SK-N-SH (cell line): ENCODE data around the gene RGMA. TPM values are rescaled to one million over a fixed set of nuclear protein-coding genes. Genes with fewer than 3 reads are reported as not detected.

Experiments used
- CTCF ChIA-PET: fragments of 300-600, 350-600 bp; formaldehyde crosslinking; extraction: SDS; loops from one replicate; lab custom pipeline; 2021; lab: Yijun Ruan, JAX
- POLR2A ChIA-PET: fragments of 350-600 bp; sonication (Branson Sonifier 250); formaldehyde crosslinking; extraction: SDS; loops from one replicate; lab custom pipeline; 2020; ENCODE audit warnings: antibody characterized with exemption, inconsistent platforms; lab: Yijun Ruan, JAX
- DNase-seq: peaks from one replicate; pipeline ENCODE4 v3.0.0; 2012
- H2AFZ ChIP-seq: fragments of 200-600 bp; sonication (generic); 2 replicates; pipeline ENCODE4 v1.8.1; 2016; ENCODE audit warnings: antibody characterized with exemption, mild to moderate bottlenecking, low read depth
- H3F3A ChIP-seq: fragments of 200-600 bp; sonication (generic); replicated peaks from 2 replicates; pipeline ENCODE3; 2016; ENCODE audit warnings: antibody characterized with exemption, mild to moderate bottlenecking; ENCODE audit not compliant: insufficient read depth
- H3K27ac ChIP-seq, 2 experiments: fragments of 200-500 bp in 1 of 2; fragments of 200-600 bp in 1 of 2; sonication (Bioruptor generic) in 1 of 2; sonication (generic), shearing (Covaris generic) in 1 of 2; 2 replicates each; pipeline versions ENCODE4 v1.5.1 to v1.6.1; 2014 to 2016; ENCODE audit warnings: low read depth in 2 of 2, inconsistent platforms in 1 of 2, low read length in 1 of 2, mild to moderate bottlenecking in 1 of 2, mixed read lengths in 1 of 2
- H3K27me3 ChIP-seq: fragments of 200-600 bp; sonication (generic), shearing (Covaris generic); 2 replicates; pipeline ENCODE4 v1.6.1; 2016; ENCODE audit warnings: mixed run types; ENCODE audit not compliant: insufficient read depth
- H3K36me3 ChIP-seq, 2 experiments: fragments of 200-500 bp in 1 of 2; fragments of 200-600 bp in 1 of 2; sonication (Bioruptor generic) in 1 of 2; sonication (generic) in 1 of 2; replicated peaks in 1 of 2; 2 replicates each; pipeline versions ENCODE3 to v1.5.1; 2014 to 2016; ENCODE audit warnings: low read length in 1 of 2, mild to moderate bottlenecking in 1 of 2; ENCODE audit not compliant: insufficient read depth in 2 of 2, control insufficient read depth in 1 of 2
- H3K4me1 ChIP-seq, 2 experiments: fragments of 200-500 bp in 1 of 2; fragments of 200-600 bp in 1 of 2; sonication (Bioruptor generic) in 1 of 2; sonication (generic), shearing (Covaris generic) in 1 of 2; 2 replicates each; pipeline versions ENCODE4 v1.5.1 to v1.6.1; 2014 to 2016; ENCODE audit warnings: low read depth in 1 of 2, low read length in 1 of 2, mixed run types in 1 of 2; ENCODE audit not compliant: insufficient read depth in 2 of 2, control insufficient read depth in 1 of 2
- H3K4me2 ChIP-seq: fragments of 200-600 bp; sonication (generic), shearing (Covaris generic); 2 replicates; pipeline ENCODE4 v1.6.1; 2017; ENCODE audit warnings: mixed run types
- H3K4me3 ChIP-seq, 2 experiments: fragments of 200-500 bp in 1 of 2; fragments of 200-600 bp in 1 of 2; sonication (Bioruptor generic) in 1 of 2; sonication (generic), shearing (Covaris generic) in 1 of 2; 2 replicates each; pipeline versions ENCODE4 v1.5.1 to v1.8.1; 2014 to 2016; ENCODE audit warnings: low read depth in 2 of 2, inconsistent platforms in 1 of 2, low read length in 1 of 2, mild to moderate bottlenecking in 1 of 2, mixed read lengths in 1 of 2, moderate library complexity in 1 of 2
- H3K79me2 ChIP-seq: fragments of 200-600 bp; sonication (generic); 2 replicates; pipeline ENCODE4 v1.8.1; 2017; ENCODE audit warnings: mild to moderate bottlenecking; ENCODE audit not compliant: insufficient read depth
- H3K9ac ChIP-seq: fragments of 200-600 bp; sonication (generic); 2 replicates; pipeline ENCODE4 v1.6.1; 2017; ENCODE audit warnings: mixed run types
- H3K9me2 ChIP-seq: fragments of 200-600 bp; sonication (generic); 2 replicates; pipeline ENCODE4 v1.6.1; 2017; ENCODE audit warnings: mixed run types
- H3K9me3 ChIP-seq: fragments of 200-600 bp; sonication (generic); 2 replicates; pipeline ENCODE4 v1.6.1; 2017; ENCODE audit warnings: mixed run types, mild to moderate bottlenecking, moderate library complexity
- H4K20me1 ChIP-seq: fragments of 200-600 bp; sonication (generic); 2 replicates; pipeline ENCODE4 v1.6.1; 2017; ENCODE audit warnings: mild to moderate bottlenecking, mixed run types; ENCODE audit not compliant: insufficient read depth
- CTCF ChIP-seq: fragments of 200-600 bp; sonication (generic); IDR thresholded peaks from 2 replicates; pipeline ENCODE4 v1.6.1; 2017; ENCODE audit warnings: antibody characterized with exemption, mild to moderate bottlenecking, moderate library complexity
- ELF1 ChIP-seq: IDR thresholded peaks from 2 replicates; pipeline ENCODE4 v1.4.0; 2012
- FOXM1 ChIP-seq: IDR thresholded peaks from 2 replicates; pipeline ENCODE4 v1.4.0; 2012; ENCODE audit warnings: low read depth, mild to moderate bottlenecking
- JUND ChIP-seq: IDR thresholded peaks from 2 replicates; pipeline ENCODE4 v1.4.0; 2012
- MAX ChIP-seq: IDR thresholded peaks from 2 replicates; pipeline ENCODE4 v1.4.0; 2012; ENCODE audit warnings: low read depth
- MEF2A ChIP-seq: IDR thresholded peaks from 2 replicates; pipeline ENCODE4 v1.4.0; 2012; ENCODE audit warnings: low read depth, borderline replicate concordance
- MXI1 ChIP-seq: IDR thresholded peaks from 2 replicates; pipeline ENCODE4 v1.6.1; 2012; ENCODE audit warnings: mild to moderate bottlenecking, low read depth, low read length, improper control_type of control experiment
- NRF1 ChIP-seq: IDR thresholded peaks from 2 replicates; pipeline ENCODE4 v1.6.1; 2012; ENCODE audit warnings: low read depth, mild to moderate bottlenecking, low read length
- PBX3 ChIP-seq: IDR thresholded peaks from 2 replicates; pipeline ENCODE4; 2012
- POLR2AphosphoS5 ChIP-seq: IDR thresholded peaks from 2 replicates; pipeline ENCODE4 v1.6.1; 2012; ENCODE audit warnings: low read depth, low read length
- RCOR1 ChIP-seq: fragments of 150-350 bp; IDR thresholded peaks from 2 replicates; pipeline ENCODE4 v1.6.1; 2017; ENCODE audit warnings: antibody characterized with exemption, low read length
- REST ChIP-seq: IDR thresholded peaks from 2 replicates; pipeline ENCODE4 v1.6.1; 2012; ENCODE audit warnings: mild to moderate bottlenecking, low read depth, low read length, moderate library complexity
- RFX5 ChIP-seq: IDR thresholded peaks from 2 replicates; pipeline ENCODE4 v1.6.1; 2012; ENCODE audit warnings: mild to moderate bottlenecking, improper control_type of control experiment, low read length
- RXRA ChIP-seq: IDR thresholded peaks from 2 replicates; pipeline ENCODE4 v1.4.0; 2012; ENCODE audit warnings: low read depth, mild to moderate bottlenecking, borderline replicate concordance
- SMC3 ChIP-seq: IDR thresholded peaks from 2 replicates; pipeline ENCODE4 v1.6.1; 2012; ENCODE audit warnings: low read depth, low read length, improper control_type of control experiment
- TEAD4 ChIP-seq: IDR thresholded peaks from 2 replicates; pipeline ENCODE4 v1.4.0; 2012; ENCODE audit warnings: mild to moderate bottlenecking, borderline replicate concordance; ENCODE audit not compliant: insufficient read depth
- USF1 ChIP-seq: IDR thresholded peaks from 2 replicates; pipeline ENCODE4 v1.4.0; 2012; ENCODE audit warnings: low read depth, borderline replicate concordance
- WGBS: methylation state at CpG from one replicate; pipeline ENCODE4 v1.1.6; 2017; ENCODE audit warnings: low lambda C conversion rate; 5-methylcytosine and 5-hydroxymethylcytosine counted together
- polyA plus RNA-seq, 3 experiments: library from polyadenylated mRNA; depleted of rRNA; stranded (reverse); fragments of >200 nt; gene quantifications; 2 replicates each; pipeline ENCODE4 v1.2.3, GENCODE V29; 2012

RGMA gene
- polyA plus RNA-seq, 1 of the 3 experiments (the other 2 are of a cell fraction) = 1.5 TPM

GRCh38 chr15:93070132-93070531 lies 18.9 kb downstream of the RGMA start (continued):
- TF ChIP-seq PBX3 (no peak), MEF2A (no peak), JUND (no peak), POLR2AphosphoS5 (no peak)

- POLR2A ChIA-PET = no interaction called here
Measured at GRCh38 chr15:93068581-93069199, 20.3 kb downstream of the RGMA start.

GRCh38 chr15:93067649-93068085 lies 21.3 kb downstream of the RGMA start:
- CTCF ChIA-PET = interaction anchor here (0.6 to 0.9 kb wide), 2 partner anchors 20 to 98 kb away, joined by 4 to 5 read pairs; no protein-coding TSS in a partner anchor
- Histone ChIP-seq H3K4me2 (no peak overlapping the region), H3K9ac (no peak overlapping the region), H3K4me3 (no peak overlapping the region), H3K4me1 (peaks cover 5 to 8% of the 10 kb centered on the region in 2 experiments), H3K36me3 (no peaks in the 10 kb centered on the region), H3K27me3 (no peaks in the 10 kb centered on the region), H3K79me2 (no peaks in the 10 kb centered on the region), H2AFZ (no peak overlapping the region), H3K27ac (no peak overlapping the region), H4K20me1 (no peaks in the 10 kb centered on the region; the same call in 1 of the 2 replicates), H3K9me2 (no peaks in the 10 kb centered on the region), H3K9me3 (no peaks in the 10 kb centered on the region), H3F3A (no peaks in the 10 kb centered on the region)
- WGBS = 79% methylated on average over 4 of the region's 4 CpGs
- DNase-seq = no peak
- POLR2A ChIA-PET = no interaction called here
- TF ChIP-seq SMC3 = no peak
- TF ChIP-seq NRF1 = no peak
- no peak for TF ChIP-seq RCOR1
- no peak for TF ChIP-seq ELF1
- TF ChIP-seq FOXM1 = no peak
- TF ChIP-seq CTCF = no peak
- no peak for TF ChIP-seq POLR2AphosphoS5
- no peak for TF ChIP-seq RXRA
- no peak for TF ChIP-seq TEAD4
- no peak for TF ChIP-seq MEF2A
- TF ChIP-seq MXI1 = no peak
- TF ChIP-seq REST = no peak
- TF ChIP-seq RFX5 = no peak

More at GRCh38 chr15:93068581-93069199, 20.3 kb downstream of the RGMA start:
- Histone ChIP-seq H3K4me3 (no peak overlapping the region), H3K9ac (no peak overlapping the region), H3F3A (no peaks in the 10 kb centered on the region), H3K9me3 (no peaks in the 10 kb centered on the region), H3K79me2 (no peaks in the 10 kb centered on the region), H4K20me1 (no peaks in the 10 kb centered on the region; the same call in 1 of the 2 replicates), H3K36me3 (no peaks in the 10 kb centered on the region), H3K4me1 (peaks cover 5 to 8% of the 10 kb centered on the region in 2 experiments), H3K27ac (no peak overlapping the region), H3K4me2 (no peak overlapping the region), H3K9me2 (no peaks in the 10 kb centered on the region), H3K27me3 (no peaks in the 10 kb centered on the region), H2AFZ (no peak overlapping the region)
- DNase-seq = no peak
- 89% methylated on average over 6 of the region's 6 CpGs for WGBS
- TF ChIP-seq USF1 (no peak), MAX (no peak)
- CTCF ChIA-PET = interaction anchor here (1.2 to 1.6 kb wide), 2 partner anchors 19 to 1051 kb away, joined by 6 to 7 read pairs; no protein-coding TSS in a partner anchor
